CD4-positive, alpha-beta T cell treated with Interleukin-17A for 4 hours (primary cell): ENCODE results near the gene FAM151A.

Source experiments
- DNase-seq: peaks from one replicate; pipeline ENCODE4 v3.0.0-alpha.2; 2020; ENCODE audit warnings: mixed read lengths

FAM151A gene

GRCh38 chr1:54603241-54603640 lies 20.1 kb downstream of the FAM151A start:
- no peak for DNase-seq

- no peak for DNase-seq
Observed at GRCh38 chr1:54602554-54602953, 20.8 kb downstream of the FAM151A start.

DNA sequence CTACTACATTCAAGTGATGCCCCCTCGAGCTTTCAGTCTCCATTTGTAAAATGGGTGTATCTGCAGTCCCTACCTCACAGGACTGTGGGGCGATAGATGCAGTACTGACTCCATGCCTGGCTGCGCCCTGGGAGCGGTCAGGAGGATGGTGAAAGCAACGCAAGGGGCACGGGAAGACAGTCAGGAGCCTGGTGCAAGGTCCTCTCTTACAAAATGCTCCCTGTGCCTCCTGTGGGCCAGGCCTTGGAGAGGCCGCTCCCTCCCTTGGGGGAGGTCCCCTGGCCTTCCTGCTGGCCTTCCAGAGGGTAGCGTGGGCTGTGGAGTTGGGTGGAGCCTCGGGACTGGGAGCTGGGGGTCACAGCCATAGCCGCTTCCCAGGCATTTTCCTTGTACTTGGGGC lies 21.6 kb downstream of the FAM151A start:
- no peak for DNase-seq

DNA sequence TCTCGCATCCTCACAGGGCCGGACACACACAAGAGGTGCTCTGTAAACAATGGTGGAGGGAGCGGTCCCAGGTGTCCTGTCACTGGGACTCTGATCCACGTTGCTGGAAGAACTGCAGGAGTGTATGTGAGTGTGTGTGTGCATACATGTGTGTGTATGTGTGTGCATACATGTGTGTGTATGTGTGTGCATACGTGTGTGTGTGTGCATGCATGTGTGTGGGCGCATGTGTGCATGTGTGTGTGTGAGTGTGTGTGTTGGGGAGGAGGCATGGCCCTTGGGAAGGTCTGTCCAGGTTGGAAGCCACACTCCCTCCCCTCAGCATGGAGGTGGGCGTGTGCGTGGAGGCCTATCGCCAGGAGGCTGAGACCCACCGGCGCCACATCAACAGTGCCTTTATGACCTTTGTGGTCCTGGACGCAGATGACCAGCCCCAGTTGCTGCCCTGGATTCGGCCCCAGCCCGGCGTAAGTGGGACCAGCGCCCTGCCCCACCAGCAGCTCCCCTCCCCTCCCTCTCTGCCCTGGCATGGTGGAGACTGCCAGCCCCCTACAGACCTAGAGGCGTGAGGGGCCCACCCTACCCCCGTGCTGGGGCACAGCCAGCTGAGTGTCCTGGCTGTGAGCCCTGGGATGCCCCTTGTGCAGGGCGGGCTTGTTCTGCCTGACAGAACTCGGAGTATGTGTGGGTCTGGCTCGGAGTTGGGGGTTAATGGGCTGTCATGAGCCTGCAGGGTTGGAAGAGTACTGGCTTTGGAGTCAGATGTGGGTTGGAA lies 22.2 kb downstream of the FAM151A start:
- no peak for DNase-seq

GRCh38 chr1:54599211-54599823 lies 24.0 kb downstream of the FAM151A start:
- DNase-seq = no peak

DNA sequence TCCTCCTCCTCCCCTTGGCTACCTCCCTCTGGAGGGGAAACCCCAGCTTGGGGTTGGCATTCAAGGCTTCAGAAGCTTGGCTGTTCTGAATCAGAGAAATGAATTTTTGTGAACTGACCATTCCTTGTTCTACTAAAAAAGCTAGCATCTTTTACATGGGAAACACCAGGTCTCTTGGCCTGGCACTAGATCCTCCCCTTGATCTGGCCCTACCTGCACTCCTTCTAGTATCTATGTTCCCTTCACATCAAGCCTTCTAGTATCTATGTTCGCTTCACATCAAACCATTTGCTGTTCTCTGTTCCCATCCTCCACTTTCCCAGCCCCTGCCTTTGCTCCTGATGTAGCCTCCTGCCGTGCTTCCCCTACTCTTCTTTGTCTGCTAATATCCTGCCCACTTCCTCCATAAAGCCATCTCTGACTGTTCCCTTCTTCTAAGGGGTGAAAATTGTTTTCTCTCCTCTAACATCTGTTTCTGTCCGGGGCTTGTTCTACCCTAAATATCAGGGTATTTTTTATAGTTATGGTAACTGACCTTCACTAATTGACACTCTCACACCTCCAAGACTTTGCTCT lies 25.8 kb downstream of the FAM151A start:
- no peak for DNase-seq

- DNase-seq = no peak
Observed at GRCh38 chr1:54596756-54597155, 26.6 kb downstream of the FAM151A start.

DNA sequence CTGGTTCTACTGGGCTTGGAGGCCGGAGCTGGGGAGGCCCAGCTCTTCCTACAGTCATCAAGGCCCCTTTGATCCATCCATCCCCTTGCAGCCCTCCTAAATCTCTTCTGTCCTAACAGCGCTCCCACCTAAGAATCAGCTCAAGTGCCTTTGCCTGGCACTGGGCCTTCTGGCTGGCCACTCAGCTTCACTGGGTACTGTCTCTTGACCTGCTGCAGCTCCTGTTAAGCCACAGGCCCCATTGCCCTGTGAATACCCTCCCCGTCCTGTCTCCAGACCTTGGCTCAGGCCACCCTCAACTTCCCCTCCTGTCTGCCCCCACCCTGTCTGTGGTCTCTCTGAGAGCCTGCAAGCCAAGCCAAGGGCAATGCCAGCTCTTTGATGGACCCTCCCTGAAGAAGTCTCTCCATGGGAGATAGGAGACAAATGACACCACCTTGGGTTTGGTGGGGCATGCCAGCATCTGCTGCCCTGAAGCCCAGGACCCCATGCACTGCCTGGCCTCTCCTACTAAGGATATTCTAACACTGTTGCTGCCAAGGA lies 27.3 kb downstream of the FAM151A start:
- no peak for DNase-seq

DNA sequence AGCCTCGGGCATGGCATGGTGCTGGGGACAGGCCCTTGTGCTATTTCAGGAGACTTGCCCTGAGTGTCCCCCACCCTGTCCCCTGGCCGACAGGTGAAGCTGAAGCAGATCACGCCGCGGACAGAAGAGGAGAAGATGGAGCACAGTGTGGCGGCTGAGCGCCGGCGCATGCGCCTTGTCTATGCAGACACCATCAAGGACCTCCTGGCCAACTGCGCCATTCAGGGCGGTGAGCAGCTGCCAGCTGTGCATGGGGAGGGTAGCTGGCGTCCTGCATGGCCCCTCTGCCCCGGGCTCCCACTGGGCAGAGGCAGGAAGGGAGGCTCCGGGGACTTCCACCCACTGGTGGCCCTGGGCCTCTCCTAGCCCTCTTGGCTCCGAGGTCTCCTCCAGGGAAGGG lies 28.9 kb downstream of the FAM151A start:
- no peak for DNase-seq

GRCh38 chr1:54593571-54594160 lies 29.7 kb downstream of the FAM151A start:
- no peak for DNase-seq

GRCh38 chr1:54591127-54591756 lies 32.1 kb downstream of the FAM151A start:
- no peak for DNase-seq

DNA sequence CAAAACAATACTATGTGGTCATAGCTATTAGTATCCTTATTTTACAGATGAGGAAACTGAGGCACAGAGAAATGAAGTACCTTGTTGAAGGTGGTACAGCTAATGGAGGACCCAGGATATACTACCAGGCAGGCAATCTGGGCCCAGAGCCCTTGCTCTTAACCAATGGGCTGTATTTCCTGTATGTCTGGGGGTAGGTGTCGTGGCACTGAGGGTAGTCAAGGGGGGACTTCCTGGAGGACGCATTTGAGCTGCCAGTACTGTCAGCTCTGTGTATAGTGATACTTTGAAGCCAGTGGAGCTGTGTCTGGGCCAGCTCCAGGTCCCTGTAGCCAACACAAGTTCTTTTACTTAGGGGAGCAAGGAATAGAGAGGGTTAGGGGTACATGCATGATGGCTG lies 34.9 kb downstream of the FAM151A start:
- DNase-seq = no peak

DNA sequence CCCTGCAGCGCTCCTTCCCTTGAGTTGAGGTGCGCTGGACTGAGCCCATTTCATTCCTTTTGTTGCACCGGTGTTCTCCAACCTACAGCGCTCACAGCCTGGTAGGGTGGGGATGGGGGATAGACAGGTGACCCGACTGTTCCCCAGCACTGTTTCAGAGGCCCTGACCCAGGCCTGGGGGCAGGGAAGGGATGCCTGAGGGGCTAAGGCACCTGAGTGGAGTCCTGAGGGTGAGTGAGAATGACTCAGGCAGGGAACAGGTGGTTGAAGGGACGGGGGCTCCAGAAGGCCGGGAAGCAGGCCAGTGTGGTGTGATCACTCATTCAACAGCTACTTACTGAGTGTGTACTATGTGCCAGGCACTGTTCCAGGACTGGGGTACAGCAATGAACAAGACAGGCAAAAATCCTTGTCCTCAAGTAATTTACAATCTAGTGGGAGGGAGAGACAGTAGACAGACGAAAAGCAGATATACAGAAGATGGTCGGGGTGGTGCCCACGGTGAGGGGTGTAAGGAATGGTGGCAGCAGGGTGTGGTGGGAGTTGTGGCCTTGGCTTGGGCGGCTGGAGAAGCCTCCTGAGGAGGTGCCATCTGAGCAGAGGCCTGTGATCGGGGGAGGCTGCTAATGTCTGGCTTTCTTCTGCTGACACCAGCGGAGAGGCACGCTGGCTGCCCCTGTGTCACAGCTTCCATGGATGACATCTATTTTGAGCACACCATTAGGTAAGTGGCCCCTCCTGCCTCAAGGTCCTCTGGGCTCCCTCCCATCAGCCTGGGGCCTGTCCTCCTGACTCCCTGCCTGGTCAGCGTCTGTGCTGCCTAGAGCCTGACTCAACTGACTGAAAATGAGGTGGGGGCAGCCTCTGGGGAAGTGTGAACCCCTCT lies 37.9 kb downstream of the FAM151A start:
- no peak for DNase-seq

DNA sequence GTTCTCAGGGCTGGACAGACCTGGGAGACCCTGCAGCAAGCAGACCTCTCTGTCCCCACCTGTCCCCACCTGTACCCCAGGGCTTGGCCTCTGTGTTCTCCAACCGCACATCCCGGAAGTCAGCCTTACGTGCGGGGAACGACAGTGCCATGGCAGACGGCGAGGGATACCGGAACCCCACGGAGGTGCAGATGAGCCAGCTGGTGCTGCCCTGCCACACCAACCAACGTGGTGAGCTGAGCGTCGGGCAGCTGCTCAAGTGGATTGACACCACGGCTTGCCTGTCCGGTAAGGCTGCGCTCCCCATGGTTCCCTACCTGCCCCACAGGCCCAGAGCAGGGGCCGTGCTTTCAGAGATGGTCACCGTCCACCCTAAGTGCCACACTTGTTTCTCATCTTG lies 38.8 kb downstream of the FAM151A start:
- DNase-seq = no peak

DNA sequence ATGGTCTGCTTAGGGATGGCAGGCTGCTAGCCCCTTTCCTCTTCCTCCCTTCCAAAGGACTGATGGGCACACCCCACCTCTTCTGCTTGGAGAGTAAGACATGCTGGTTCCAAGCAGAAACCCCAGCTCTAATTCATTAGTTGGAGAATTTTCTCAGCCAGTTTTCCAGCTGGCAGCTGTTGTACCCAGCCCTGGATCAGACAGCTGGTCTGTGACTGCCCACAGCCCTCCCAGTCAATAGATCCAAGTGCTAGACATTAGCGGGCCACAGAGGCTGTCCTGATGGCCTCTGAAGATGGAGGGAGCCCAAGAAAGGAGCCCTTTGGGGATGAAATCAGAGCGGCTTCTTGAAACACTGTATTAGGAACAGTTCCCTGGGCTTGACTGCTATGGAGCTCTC lies 39.5 kb downstream of the FAM151A start:
- no peak for DNase-seq

- no peak for DNase-seq
Observed at GRCh38 chr1:54583307-54583686, 40.0 kb downstream of the FAM151A start.

DNA sequence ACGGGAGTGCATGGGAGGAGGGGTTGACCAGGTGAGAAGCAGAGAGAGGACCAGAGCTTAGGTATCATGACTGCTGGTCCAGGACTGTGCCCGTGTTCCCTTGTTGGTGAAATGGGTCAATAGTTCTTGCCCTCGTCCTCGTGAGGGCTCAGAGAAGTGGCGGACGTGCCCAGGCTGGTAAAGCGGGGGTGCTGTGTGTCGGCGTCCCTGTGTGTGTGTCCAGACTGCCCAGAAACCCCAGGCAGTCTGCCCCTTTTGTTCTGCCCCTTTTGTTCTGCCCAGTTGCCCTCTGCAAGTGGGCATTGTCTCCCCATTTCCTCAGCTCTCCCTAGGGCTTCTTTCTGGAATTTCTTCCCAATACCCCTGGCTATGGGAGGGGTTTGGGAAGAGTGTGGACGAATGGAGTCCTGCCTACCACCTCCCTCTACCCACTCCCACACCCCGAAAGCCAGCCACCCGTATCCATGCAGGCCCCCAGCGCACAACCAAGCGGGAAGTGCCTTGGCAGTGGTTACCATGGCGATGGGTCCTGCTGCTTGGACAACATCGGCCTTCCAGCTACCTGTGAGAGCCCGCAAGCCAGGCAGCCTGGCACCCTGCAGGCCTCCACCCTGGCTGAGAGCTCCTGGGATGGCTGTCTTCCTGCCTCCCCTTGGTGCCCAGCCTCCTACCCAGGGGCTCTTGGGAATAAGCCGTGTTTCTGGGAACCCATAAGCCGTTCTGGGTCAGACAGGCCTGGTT lies 40.6 kb downstream of the FAM151A start:
- DNase-seq = no peak

- DNase-seq = no peak
Observed at GRCh38 chr1:54581621-54582035, 41.7 kb downstream of the FAM151A start.

GRCh38 chr1:54580856-54581550 lies 42.3 kb downstream of the FAM151A start:
- DNase-seq = no peak

- no peak for DNase-seq
Observed at GRCh38 chr1:54579337-54579781, 44.0 kb downstream of the FAM151A start.

- no peak for DNase-seq
Observed at GRCh38 chr1:54577612-54578011, 45.7 kb downstream of the FAM151A start.
